Measurements from ENCODE around the gene TTLL7. TPM values are rescaled to one million over a fixed set of nuclear protein-coding genes. Genes with fewer than 3 reads are reported as not detected.

Gene TTLL7
- total and polyA plus RNA-seq, 2 experiments from 2014 or later: 4.1 to 6.7 TPM

DNA sequence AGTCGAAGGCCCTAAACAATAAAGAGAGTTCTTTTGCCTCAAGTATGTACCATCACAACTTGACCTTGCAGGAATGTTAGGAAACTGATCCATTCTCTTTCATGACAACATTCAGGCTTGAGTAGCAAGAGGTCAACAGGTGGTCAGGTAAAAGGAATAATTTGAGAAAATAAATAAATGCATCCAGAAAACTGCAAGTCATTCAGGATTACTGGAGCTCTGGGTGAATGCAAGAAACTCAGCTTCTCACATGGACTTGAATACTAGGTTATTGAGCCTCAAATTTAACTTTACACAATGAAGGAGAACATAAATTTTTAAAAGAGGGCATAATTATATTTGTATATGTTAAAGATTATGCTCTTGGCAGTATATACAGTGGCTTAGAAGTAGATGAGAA lies 76.5 kb downstream of the TTLL7 start:
- no peak overlapping the region for H3K27ac ChIP-seq (ENCODE audit: low read depth)
- H3K36me3 ChIP-seq (ENCODE audit: insufficient read depth): no peaks in the 10 kb centered on the region
- H3K27me3 ChIP-seq (ENCODE audit: insufficient read depth): no peaks in the 10 kb centered on the region
- H2AFZ ChIP-seq: no peak overlapping the region
- H3K4me3 ChIP-seq: no peak overlapping the region
- TF ChIP-seq, protein P1, sequence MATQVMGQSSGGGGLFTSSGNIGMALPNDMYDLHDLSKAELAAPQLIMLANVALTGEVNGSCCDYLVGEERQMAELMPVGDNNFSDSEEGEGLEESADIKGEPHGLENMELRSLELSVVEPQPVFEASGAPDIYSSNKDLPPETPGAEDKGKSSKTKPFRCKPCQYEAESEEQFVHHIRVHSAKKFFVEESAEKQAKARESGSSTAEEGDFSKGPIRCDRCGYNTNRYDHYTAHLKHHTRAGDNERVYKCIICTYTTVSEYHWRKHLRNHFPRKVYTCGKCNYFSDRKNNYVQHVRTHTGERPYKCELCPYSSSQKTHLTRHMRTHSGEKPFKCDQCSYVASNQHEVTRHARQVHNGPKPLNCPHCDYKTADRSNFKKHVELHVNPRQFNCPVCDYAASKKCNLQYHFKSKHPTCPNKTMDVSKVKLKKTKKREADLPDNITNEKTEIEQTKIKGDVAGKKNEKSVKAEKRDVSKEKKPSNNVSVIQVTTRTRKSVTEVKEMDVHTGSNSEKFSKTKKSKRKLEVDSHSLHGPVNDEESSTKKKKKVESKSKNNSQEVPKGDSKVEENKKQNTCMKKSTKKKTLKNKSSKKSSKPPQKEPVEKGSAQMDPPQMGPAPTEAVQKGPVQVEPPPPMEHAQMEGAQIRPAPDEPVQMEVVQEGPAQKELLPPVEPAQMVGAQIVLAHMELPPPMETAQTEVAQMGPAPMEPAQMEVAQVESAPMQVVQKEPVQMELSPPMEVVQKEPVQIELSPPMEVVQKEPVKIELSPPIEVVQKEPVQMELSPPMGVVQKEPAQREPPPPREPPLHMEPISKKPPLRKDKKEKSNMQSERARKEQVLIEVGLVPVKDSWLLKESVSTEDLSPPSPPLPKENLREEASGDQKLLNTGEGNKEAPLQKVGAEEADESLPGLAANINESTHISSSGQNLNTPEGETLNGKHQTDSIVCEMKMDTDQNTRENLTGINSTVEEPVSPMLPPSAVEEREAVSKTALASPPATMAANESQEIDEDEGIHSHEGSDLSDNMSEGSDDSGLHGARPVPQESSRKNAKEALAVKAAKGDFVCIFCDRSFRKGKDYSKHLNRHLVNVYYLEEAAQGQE (IDR thresholded peaks at IDR 0.05; ENCODE audit: unreplicated experiment): no peak
- TF ChIP-seq, protein P2, sequence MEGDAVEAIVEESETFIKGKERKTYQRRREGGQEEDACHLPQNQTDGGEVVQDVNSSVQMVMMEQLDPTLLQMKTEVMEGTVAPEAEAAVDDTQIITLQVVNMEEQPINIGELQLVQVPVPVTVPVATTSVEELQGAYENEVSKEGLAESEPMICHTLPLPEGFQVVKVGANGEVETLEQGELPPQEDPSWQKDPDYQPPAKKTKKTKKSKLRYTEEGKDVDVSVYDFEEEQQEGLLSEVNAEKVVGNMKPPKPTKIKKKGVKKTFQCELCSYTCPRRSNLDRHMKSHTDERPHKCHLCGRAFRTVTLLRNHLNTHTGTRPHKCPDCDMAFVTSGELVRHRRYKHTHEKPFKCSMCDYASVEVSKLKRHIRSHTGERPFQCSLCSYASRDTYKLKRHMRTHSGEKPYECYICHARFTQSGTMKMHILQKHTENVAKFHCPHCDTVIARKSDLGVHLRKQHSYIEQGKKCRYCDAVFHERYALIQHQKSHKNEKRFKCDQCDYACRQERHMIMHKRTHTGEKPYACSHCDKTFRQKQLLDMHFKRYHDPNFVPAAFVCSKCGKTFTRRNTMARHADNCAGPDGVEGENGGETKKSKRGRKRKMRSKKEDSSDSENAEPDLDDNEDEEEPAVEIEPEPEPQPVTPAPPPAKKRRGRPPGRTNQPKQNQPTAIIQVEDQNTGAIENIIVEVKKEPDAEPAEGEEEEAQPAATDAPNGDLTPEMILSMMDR (conservative IDR thresholded peaks at IDR 0.05; ENCODE audit: low read depth in 2 of 2): no peak
- no peak for TF ChIP-seq ZNF331 (CRISPR knock-in tag; IDR thresholded peaks at IDR 0.05; ENCODE audit: low read depth)
- TF ChIP-seq, protein P3, sequence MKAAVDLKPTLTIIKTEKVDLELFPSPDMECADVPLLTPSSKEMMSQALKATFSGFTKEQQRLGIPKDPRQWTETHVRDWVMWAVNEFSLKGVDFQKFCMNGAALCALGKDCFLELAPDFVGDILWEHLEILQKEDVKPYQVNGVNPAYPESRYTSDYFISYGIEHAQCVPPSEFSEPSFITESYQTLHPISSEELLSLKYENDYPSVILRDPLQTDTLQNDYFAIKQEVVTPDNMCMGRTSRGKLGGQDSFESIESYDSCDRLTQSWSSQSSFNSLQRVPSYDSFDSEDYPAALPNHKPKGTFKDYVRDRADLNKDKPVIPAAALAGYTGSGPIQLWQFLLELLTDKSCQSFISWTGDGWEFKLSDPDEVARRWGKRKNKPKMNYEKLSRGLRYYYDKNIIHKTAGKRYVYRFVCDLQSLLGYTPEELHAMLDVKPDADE (IDR thresholded peaks at IDR 0.05): no peak
- TF ChIP-seq CREB1 (CRISPR knock-in tag; IDR thresholded peaks at IDR 0.05; ENCODE audit: low read depth): no peak
- no peak for TF ChIP-seq POLR2AphosphoS5 (IDR thresholded peaks at IDR 0.05; ENCODE audit: low read depth)
- H3K9me2 ChIP-seq (ENCODE audit: insufficient read depth): no peaks in the 10 kb centered on the region
- no peak overlapping the region for H3K4me2 ChIP-seq
- Mint-ChIP-seq H3K27ac (no peak overlapping the region), H3K4me1 (peaks cover 18% of the 10 kb centered on the region), H3K36me3 (ENCODE audit: low read depth) (no peaks in the 10 kb centered on the region), H3K4me3 (no peak overlapping the region), H3K27me3 (ENCODE audit: insufficient read depth, low read depth, poor library complexity) (no peaks in the 10 kb centered on the region), H3K9me3 (no peaks in the 10 kb centered on the region)
- H3K4me1 ChIP-seq (ENCODE audit: insufficient read depth): 0 out of 2 replicates have a peak, but pooled peaks cover 5% of the 10 kb centered on the region
- ATAC-seq (no peak), DNase-seq (ENCODE audit: low spot score) (no peak)
- no peaks in the 10 kb centered on the region for H4K20me1 ChIP-seq (replicated peaks; ENCODE audit: insufficient read depth)
- H3K79me2 ChIP-seq (replicated peaks; ENCODE audit: insufficient read depth): no peaks in the 10 kb centered on the region
- H3F3A ChIP-seq (replicated peaks; ENCODE audit: low read depth): no peaks in the 10 kb centered on the region

DNA sequence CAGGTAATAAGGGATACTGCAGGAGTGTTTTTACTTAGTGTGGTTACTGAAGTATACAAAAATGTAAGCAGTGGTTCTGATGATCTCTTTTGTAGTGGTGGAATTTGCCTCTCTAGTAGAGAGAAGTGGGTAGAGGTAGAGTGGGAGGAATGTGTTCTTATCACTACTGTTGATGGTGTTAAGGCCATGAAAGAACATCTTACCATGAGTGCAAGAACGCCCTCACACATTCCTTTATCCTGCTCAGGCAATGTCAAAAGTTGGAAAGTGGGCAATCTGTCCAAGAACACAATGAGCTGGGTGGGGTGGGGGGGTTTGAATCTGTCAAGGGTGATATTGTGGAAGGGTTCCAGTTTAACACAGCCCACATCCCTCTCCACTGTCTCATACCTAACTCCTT lies 78.6 kb downstream of the TTLL7 start:
- Mint-ChIP-seq H3K36me3 (ENCODE audit: low read depth) (peaks cover 2% of the 10 kb centered on the region; the same call in 1 of the 3 replicates), H3K27me3 (ENCODE audit: insufficient read depth, low read depth, poor library complexity) (no peaks in the 10 kb centered on the region), H3K9me3 (no peaks in the 10 kb centered on the region), H3K4me3 (no peak overlapping the region), H3K4me1 (peaks cover 14% of the 10 kb centered on the region), H3K27ac (no peak overlapping the region)
- no peak overlapping the region for H3K4me3 ChIP-seq
- DNase-seq (ENCODE audit: low spot score) (no peak), ATAC-seq (no peak)
- H3K27ac ChIP-seq (ENCODE audit: low read depth): no peak overlapping the region
- H3K79me2 ChIP-seq (replicated peaks; ENCODE audit: insufficient read depth): no peaks in the 10 kb centered on the region
- no peaks in the 10 kb centered on the region for H3K9me2 ChIP-seq (ENCODE audit: insufficient read depth)
- 0 out of 2 replicates have a peak, but pooled peaks cover 5% of the 10 kb centered on the region for H3K4me1 ChIP-seq (ENCODE audit: insufficient read depth)
- H3K36me3 ChIP-seq (ENCODE audit: insufficient read depth): no peaks in the 10 kb centered on the region
- no peaks in the 10 kb centered on the region for H3K27me3 ChIP-seq (ENCODE audit: insufficient read depth)
- H3K4me2 ChIP-seq: no peak overlapping the region
- no peaks in the 10 kb centered on the region for H4K20me1 ChIP-seq (replicated peaks; ENCODE audit: insufficient read depth)
- no peak overlapping the region for H2AFZ ChIP-seq
- no peaks in the 10 kb centered on the region for H3F3A ChIP-seq (replicated peaks; ENCODE audit: low read depth)
- TF ChIP-seq, protein P1 (IDR thresholded peaks at IDR 0.05; ENCODE audit: unreplicated experiment): no peak
- no peak for TF ChIP-seq ZNF114 (CRISPR knock-in tag; IDR thresholded peaks at IDR 0.05)
- no peak for TF ChIP-seq EZH2 (IDR thresholded peaks at IDR 0.05; ENCODE audit: low read depth, unreplicated experiment)
- no peak for TF ChIP-seq NANOG (IDR thresholded peaks at IDR 0.05; ENCODE audit: borderline replicate concordance)
- TF ChIP-seq EZH2phosphoT487 (IDR thresholded peaks at IDR 0.05; ENCODE audit: unreplicated experiment): no peak
- TF ChIP-seq ZNF331 (CRISPR knock-in tag; IDR thresholded peaks at IDR 0.05; ENCODE audit: low read depth): no peak
- no peak for TF ChIP-seq STAT1 (IDR thresholded peaks at IDR 0.05; ENCODE audit: unreplicated experiment)
- no peak for TF ChIP-seq CREB1 (CRISPR knock-in tag; IDR thresholded peaks at IDR 0.05; ENCODE audit: low read depth)
- TF ChIP-seq, protein P3 (IDR thresholded peaks at IDR 0.05): no peak
- TF ChIP-seq JUNB (IDR thresholded peaks at IDR 0.05; ENCODE audit: unreplicated experiment): no peak
- TF ChIP-seq POLR2AphosphoS5 (IDR thresholded peaks at IDR 0.05; ENCODE audit: low read depth): no peak

Measured in GM23338 (cell line).